PFSK-1 (cell line): Measurements from ENCODE around the gene UCK1.

Experiments used
- FOXP2 ChIP-seq: optimal IDR thresholded peaks from 2 replicates; pipeline ENCODE3; 2011; ENCODE audit warnings: borderline replicate concordance, control low read depth, inconsistent platforms; ENCODE audit not compliant: insufficient read depth; ENCODE audit errors: extremely low read length, extremely low read depth
- TF ChIP-seq, protein P1 (sequence below), 2 experiments: IDR thresholded peaks; 2 replicates each; pipeline versions ENCODE4 v1.6.1 to v1.8.0; 2011 to 2012; ENCODE audit warnings: low read depth in 2 of 2, low read length in 2 of 2, control low read depth in 1 of 2, inconsistent platforms in 1 of 2, mild to moderate bottlenecking in 1 of 2, moderate library complexity in 1 of 2; ENCODE audit not compliant: insufficient read depth in 1 of 2

- TF ChIP-seq, protein P1, sequence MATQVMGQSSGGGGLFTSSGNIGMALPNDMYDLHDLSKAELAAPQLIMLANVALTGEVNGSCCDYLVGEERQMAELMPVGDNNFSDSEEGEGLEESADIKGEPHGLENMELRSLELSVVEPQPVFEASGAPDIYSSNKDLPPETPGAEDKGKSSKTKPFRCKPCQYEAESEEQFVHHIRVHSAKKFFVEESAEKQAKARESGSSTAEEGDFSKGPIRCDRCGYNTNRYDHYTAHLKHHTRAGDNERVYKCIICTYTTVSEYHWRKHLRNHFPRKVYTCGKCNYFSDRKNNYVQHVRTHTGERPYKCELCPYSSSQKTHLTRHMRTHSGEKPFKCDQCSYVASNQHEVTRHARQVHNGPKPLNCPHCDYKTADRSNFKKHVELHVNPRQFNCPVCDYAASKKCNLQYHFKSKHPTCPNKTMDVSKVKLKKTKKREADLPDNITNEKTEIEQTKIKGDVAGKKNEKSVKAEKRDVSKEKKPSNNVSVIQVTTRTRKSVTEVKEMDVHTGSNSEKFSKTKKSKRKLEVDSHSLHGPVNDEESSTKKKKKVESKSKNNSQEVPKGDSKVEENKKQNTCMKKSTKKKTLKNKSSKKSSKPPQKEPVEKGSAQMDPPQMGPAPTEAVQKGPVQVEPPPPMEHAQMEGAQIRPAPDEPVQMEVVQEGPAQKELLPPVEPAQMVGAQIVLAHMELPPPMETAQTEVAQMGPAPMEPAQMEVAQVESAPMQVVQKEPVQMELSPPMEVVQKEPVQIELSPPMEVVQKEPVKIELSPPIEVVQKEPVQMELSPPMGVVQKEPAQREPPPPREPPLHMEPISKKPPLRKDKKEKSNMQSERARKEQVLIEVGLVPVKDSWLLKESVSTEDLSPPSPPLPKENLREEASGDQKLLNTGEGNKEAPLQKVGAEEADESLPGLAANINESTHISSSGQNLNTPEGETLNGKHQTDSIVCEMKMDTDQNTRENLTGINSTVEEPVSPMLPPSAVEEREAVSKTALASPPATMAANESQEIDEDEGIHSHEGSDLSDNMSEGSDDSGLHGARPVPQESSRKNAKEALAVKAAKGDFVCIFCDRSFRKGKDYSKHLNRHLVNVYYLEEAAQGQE (IDR thresholded peaks at IDR 0.05; ENCODE audit: insufficient read depth in 1 of 2, low read depth in 2 of 2, low read length in 2 of 2): no peak
- no peak for TF ChIP-seq FOXP2
These were observed 45.1 kb upstream of the UCK1 start for GRCh38 chr9:131575946-131576853.
